OCI-LY7 (cell line): ENCODE measurements around the gene METTL5. TPM values are rescaled to one million over a fixed set of nuclear protein-coding genes. Genes with fewer than 3 reads are reported as not detected.

Experiments
- BruUV-seq: library from RNA; stranded (reverse); fragments of 400-500 nt; replicated peaks from 2 replicates; lab custom pipeline; 2021; lab: Mats Ljungman, UMichigan
- CTCF ChIA-PET: fragments of 300-600 bp; sonication (Branson Sonifier 250); formaldehyde crosslinking; loops from one replicate; lab custom pipeline; 2022; ENCODE audit warnings: antibody characterized with exemption; ENCODE audit not compliant: unreplicated experiment; lab: Charles Lee
- POLR2A ChIA-PET: fragments of 300-600 bp; sonication (Branson Sonifier 250); formaldehyde crosslinking; loops from one replicate; lab custom pipeline; 2022; ENCODE audit warnings: antibody characterized with exemption; lab: Charles Lee
- DNase-seq: peaks from one replicate; pipeline ENCODE4 v3.0.0-alpha.2; 2015; ENCODE audit warnings: low spot score
- H2AFZ ChIP-seq: fragments of 200-600 bp; sonication (generic), shearing (Covaris generic); 2 replicates; pipeline ENCODE4 v1.6.1; 2014; ENCODE audit warnings: mild to moderate bottlenecking, antibody characterized with exemption, low read length, moderate library complexity
- H3K27ac ChIP-seq: fragments of 200-600 bp; sonication (generic); 2 replicates; pipeline ENCODE4 v1.5.1; 2014; ENCODE audit warnings: mixed run types, low read depth, mild to moderate bottlenecking, moderate library complexity, low read length, inconsistent platforms; ENCODE audit not compliant: poor library complexity, severe bottlenecking
- H3K36me3 ChIP-seq: fragments of 200-600 bp; sonication (generic); 2 replicates; pipeline ENCODE4 v1.6.1; 2014; ENCODE audit warnings: mild to moderate bottlenecking, antibody characterized with exemption, low read length, moderate library complexity, mixed read lengths; ENCODE audit not compliant: insufficient read depth
- H3K4me1 ChIP-seq: fragments of 200-600 bp; sonication (generic); 2 replicates; pipeline ENCODE4 v1.5.1; 2014; ENCODE audit warnings: mild to moderate bottlenecking, low read length; ENCODE audit not compliant: insufficient read depth, poor library complexity, severe bottlenecking
- H3K4me2 ChIP-seq: fragments of 200-600 bp; sonication (generic); 2 replicates; pipeline ENCODE4 v1.6.1; 2014; ENCODE audit warnings: mild to moderate bottlenecking, low read length
- H3K4me3 ChIP-seq: fragments of 200-600 bp; sonication (generic); 2 replicates; pipeline ENCODE4 v1.5.1; 2014; ENCODE audit warnings: mild to moderate bottlenecking, low read depth, low read length; ENCODE audit not compliant: poor library complexity, severe bottlenecking
- H3K79me2 ChIP-seq: fragments of 200-600 bp; sonication (generic); 2 replicates; pipeline ENCODE4 v1.6.1; 2016; ENCODE audit warnings: low read depth, mild to moderate bottlenecking, low read length, moderate library complexity, mixed read lengths; ENCODE audit not compliant: insufficient read depth
- H3K9me2 ChIP-seq: fragments of 200-600 bp; sonication (generic); 2 replicates; pipeline ENCODE4 v1.6.1; 2016; ENCODE audit warnings: mild to moderate bottlenecking, low read length, mixed read lengths; ENCODE audit not compliant: insufficient read depth
- H3K9me3 ChIP-seq: fragments of 200-600 bp; sonication (generic); 2 replicates; pipeline ENCODE4 v1.6.1; 2014; ENCODE audit warnings: mild to moderate bottlenecking, mixed run types, low read length, mixed read lengths
- H4K20me1 ChIP-seq: fragments of 200-600 bp; sonication (generic); 2 replicates; pipeline ENCODE4 v1.6.1; 2014; ENCODE audit warnings: mild to moderate bottlenecking, antibody characterized with exemption, low read length, moderate library complexity, mixed read lengths; ENCODE audit not compliant: insufficient read depth
- EZH2phosphoT487 ChIP-seq: fragments of 200-600 bp; sonication (generic); IDR thresholded peaks from 2 replicates; pipeline ENCODE4 v1.6.1; 2018; ENCODE audit warnings: low read depth, borderline replicate concordance, mild to moderate bottlenecking, mixed run types, antibody characterized with exemption, low read length, moderate library complexity, mixed read lengths
- intact Hi-C: fragments of 100-400 bp; cut with micrococcal nuclease; formaldehyde crosslinking; loops from one replicate; pipeline ENCODE4 v1.10.0; 2022; ENCODE audit not compliant: unreplicated experiment
- total RNA-seq, 2 experiments: library from RNA; depleted of rRNA in 1 of 2; stranded (reverse); fragments of >200 nt in 1 of 2; shearing (Covaris generic) in 1 of 2; gene quantifications; 2 replicates each; pipeline ENCODE4 v1.2.3, GENCODE V29; 2014 to 2022
- TF ChIP-seq, protein P1 (sequence below): fragments of 200-600 bp; sonication (generic); conservative IDR thresholded peaks from 2 replicates; pipeline ENCODE4 v1.5.1; 2014; ENCODE audit warnings: mild to moderate bottlenecking, antibody characterized with exemption, low read length, moderate library complexity, mixed read lengths

METTL5 gene
- total RNA-seq, 2 experiments from 2014 or later, result 52.3 to 82.2 TPM

- Histone ChIP-seq H3K4me2 (no peak overlapping the region), H3K9me2 (no peaks in the 10 kb centered on the region), H3K27ac (no peak overlapping the region), H2AFZ (no peak overlapping the region; the same call in 1 of the 2 replicates), H3K4me1 (no peaks in the 10 kb centered on the region), H3K79me2 (no peaks in the 10 kb centered on the region), H3K4me3 (no peak overlapping the region), H4K20me1 (no peaks in the 10 kb centered on the region), H3K36me3 (no peaks in the 10 kb centered on the region), H3K9me3 (no peaks in the 10 kb centered on the region)
- ChIA-PET POLR2A (no interaction called here), CTCF (no interaction called here)
- BruUV-seq, result no TSS peak
- TF ChIP-seq, protein P1, sequence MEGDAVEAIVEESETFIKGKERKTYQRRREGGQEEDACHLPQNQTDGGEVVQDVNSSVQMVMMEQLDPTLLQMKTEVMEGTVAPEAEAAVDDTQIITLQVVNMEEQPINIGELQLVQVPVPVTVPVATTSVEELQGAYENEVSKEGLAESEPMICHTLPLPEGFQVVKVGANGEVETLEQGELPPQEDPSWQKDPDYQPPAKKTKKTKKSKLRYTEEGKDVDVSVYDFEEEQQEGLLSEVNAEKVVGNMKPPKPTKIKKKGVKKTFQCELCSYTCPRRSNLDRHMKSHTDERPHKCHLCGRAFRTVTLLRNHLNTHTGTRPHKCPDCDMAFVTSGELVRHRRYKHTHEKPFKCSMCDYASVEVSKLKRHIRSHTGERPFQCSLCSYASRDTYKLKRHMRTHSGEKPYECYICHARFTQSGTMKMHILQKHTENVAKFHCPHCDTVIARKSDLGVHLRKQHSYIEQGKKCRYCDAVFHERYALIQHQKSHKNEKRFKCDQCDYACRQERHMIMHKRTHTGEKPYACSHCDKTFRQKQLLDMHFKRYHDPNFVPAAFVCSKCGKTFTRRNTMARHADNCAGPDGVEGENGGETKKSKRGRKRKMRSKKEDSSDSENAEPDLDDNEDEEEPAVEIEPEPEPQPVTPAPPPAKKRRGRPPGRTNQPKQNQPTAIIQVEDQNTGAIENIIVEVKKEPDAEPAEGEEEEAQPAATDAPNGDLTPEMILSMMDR, result peak; percentile 90
- TF ChIP-seq EZH2phosphoT487, result no peak
- peak; percentile 56 for DNase-seq
- intact Hi-C loops, result no loop called here
Observed at GRCh38 chr2:169767243-169767888, 57.3 kb downstream of the METTL5 start.

DNA sequence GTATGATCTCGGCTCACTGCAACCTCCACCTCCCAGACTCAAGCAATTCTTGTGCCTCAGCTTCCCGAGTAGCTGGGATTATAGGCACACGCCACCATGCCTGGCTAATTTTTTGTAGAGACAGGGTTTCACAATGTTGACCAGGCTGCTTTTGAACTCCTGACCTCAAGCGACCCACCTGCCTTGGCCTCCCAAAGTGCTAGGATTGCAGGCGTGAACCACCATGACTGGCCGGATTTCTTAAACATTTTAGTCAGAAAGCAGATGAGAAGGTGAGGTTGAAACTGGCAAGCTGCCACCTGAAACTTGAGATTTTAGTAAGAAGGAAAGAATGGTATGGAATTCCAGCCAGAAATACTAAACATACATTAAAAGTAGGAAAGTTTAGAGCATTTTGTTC lies 59.2 kb downstream of the METTL5 start:
- no peaks in the 10 kb centered on the region for H3K79me2 ChIP-seq
- H3K9me2 ChIP-seq, result no peaks in the 10 kb centered on the region
- H3K4me2 ChIP-seq, result no peak overlapping the region
- no peak overlapping the region for H2AFZ ChIP-seq
- CTCF ChIA-PET, result no interaction called here
- POLR2A ChIA-PET, result no interaction called here
- TF ChIP-seq, protein P1, result no peak
- no peak for TF ChIP-seq EZH2phosphoT487
- intact Hi-C loops, result no loop called here
- BruUV-seq, result no TSS peak
- no peaks in the 10 kb centered on the region for H3K36me3 ChIP-seq
- no peaks in the 10 kb centered on the region for H4K20me1 ChIP-seq
- DNase-seq, result no peak
- H3K27ac ChIP-seq, result no peak overlapping the region
- no peak overlapping the region for H3K4me3 ChIP-seq
- H3K4me1 ChIP-seq, result no peaks in the 10 kb centered on the region
- H3K9me3 ChIP-seq, result no peaks in the 10 kb centered on the region

DNA sequence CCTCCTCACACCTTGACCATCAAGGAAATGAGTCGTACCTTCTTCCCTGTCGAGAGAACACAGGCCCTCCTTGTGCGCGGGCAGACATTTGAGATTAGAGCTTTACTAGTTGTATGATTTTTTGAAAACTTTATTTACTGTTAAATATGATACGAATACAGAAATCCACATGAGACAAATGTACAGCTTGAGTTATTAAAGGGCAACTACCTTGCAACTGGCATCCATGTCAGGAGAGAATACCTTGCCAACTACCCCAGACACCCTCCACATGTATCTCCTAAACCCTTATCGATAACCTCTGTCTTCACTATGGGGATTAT lies 62.8 kb downstream of the METTL5 start:
- no peak for DNase-seq
- no peaks in the 10 kb centered on the region for H3K9me3 ChIP-seq
- H3K27ac ChIP-seq, result no peak overlapping the region
- TF ChIP-seq EZH2phosphoT487, result no peak
- TF ChIP-seq, protein P1, result no peak
- H3K36me3 ChIP-seq, result no peaks in the 10 kb centered on the region
- no peak overlapping the region for H2AFZ ChIP-seq
- H3K4me3 ChIP-seq, result no peak overlapping the region
- BruUV-seq, result no TSS peak
- no peaks in the 10 kb centered on the region for H4K20me1 ChIP-seq
- intact Hi-C loops, result no loop called here
- ChIA-PET CTCF (no interaction called here), POLR2A (no interaction called here)
- H3K79me2 ChIP-seq, result no peaks in the 10 kb centered on the region
- H3K4me2 ChIP-seq, result no peak overlapping the region
- H3K9me2 ChIP-seq, result no peaks in the 10 kb centered on the region
- H3K4me1 ChIP-seq, result no peaks in the 10 kb centered on the region

Other genes starting within 250 kb of the METTL5 start
- 33.5 and 48.5 TPM in 2 replicates for gene PPIG, start 240.6 kb downstream of the METTL5 start, total RNA-seq (2014; rRNA removed; shearing (Covaris generic))
- gene PPIG, start 240.6 kb downstream of the METTL5 start, total RNA-seq (2022), result 65.1 and 65.7 TPM in 2 replicates
- gene CFAP210, start 130.5 kb downstream of the METTL5 start, total RNA-seq (2014; rRNA removed; shearing (Covaris generic)), result not detected in 2 replicates
- gene CFAP210, start 130.5 kb downstream of the METTL5 start, total RNA-seq (2022), result not detected in 2 replicates
- gene PHOSPHO2, start 130.4 kb downstream of the METTL5 start, total RNA-seq (2014; rRNA removed; shearing (Covaris generic)), result 2.8 and 4.8 TPM in 2 replicates
- 2.9 and 4.2 TPM in 2 replicates for gene PHOSPHO2, start 130.4 kb downstream of the METTL5 start, total RNA-seq (2022)
- gene KLHL23, start 91.1 kb downstream of the METTL5 start, total RNA-seq (2014; rRNA removed; shearing (Covaris generic)), result 0.21 and 2.4 TPM in 2 replicates
- 0.79 and 0.82 TPM in 2 replicates for gene KLHL23, start 91.1 kb downstream of the METTL5 start, total RNA-seq (2022)
- gene SSB, start 26.0 kb downstream of the METTL5 start, total RNA-seq (2014; rRNA removed; shearing (Covaris generic)), result 126 and 162 TPM in 2 replicates
- 161 and 173 TPM in 2 replicates for gene SSB, start 26.0 kb downstream of the METTL5 start, total RNA-seq (2022)
- gene UBR3, start 2.5 kb upstream of the METTL5 start, total RNA-seq (2014; rRNA removed; shearing (Covaris generic)), result 11.6 TPM in 2 replicates
- 21.0 and 26.0 TPM in 2 replicates for gene UBR3, start 2.5 kb upstream of the METTL5 start, total RNA-seq (2022)